Stimulated activated CD4-positive, alpha-beta T cell treated with anti-CD3 and anti-CD28 coated beads, TNF-alpha, amount 100 ng/mL, for 1 hour (primary cell): ENCODE data around the gene AHI1.

Experiments used
- DNase-seq, 3 donors: peaks; one replicate each; pipeline ENCODE4 v3.0.0-alpha.2; 2020; ENCODE audit warnings: low read depth in 3 of 3, low spot score in 1 of 3

The AHI1 gene

DNA sequence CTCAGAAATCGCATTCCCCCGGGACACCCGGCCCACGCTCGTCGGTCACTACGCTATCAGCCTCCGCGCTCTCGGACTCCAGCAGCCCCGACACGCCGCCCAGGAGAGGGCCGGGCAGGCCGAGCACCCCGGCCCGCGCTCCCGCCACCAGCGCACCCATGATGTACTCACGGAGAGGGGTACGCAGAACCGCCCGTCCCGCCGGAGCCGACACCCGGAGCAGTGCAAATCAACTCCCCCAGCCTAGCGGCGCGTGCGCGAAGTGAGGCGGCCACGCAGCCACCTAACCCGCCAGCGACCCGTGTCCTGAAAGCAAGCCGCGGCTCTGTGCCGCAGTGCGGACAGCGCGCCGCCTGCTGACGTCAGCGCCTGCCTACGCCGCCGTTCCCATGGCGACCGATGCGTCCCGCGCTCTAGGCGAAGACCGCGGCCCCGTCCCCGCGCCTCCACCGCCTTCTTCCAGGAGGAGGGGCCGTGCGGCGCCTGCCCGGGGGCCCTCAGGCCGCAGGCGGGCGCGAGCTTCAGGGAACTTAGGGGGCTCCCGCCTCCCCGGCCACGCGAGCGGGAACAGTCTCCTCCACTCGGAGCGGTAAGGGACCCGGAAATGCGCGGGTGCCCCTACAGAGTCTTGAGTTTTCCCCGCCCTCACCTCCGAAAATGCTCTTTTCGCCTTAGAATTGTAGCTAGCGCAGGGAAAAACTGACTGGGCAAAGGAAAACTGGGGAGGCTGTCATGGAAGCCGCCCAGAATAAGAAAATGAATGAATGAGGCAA, at the start of gene AHI1:
Gene AHI1 (minus strand): TSS at position 329 of the 773 bp plus-strand sequence. CDS start 5,503 bp downstream, outside the sequence.
- peak; percentile 64 to 85 (median 76) for DNase-seq

DNA sequence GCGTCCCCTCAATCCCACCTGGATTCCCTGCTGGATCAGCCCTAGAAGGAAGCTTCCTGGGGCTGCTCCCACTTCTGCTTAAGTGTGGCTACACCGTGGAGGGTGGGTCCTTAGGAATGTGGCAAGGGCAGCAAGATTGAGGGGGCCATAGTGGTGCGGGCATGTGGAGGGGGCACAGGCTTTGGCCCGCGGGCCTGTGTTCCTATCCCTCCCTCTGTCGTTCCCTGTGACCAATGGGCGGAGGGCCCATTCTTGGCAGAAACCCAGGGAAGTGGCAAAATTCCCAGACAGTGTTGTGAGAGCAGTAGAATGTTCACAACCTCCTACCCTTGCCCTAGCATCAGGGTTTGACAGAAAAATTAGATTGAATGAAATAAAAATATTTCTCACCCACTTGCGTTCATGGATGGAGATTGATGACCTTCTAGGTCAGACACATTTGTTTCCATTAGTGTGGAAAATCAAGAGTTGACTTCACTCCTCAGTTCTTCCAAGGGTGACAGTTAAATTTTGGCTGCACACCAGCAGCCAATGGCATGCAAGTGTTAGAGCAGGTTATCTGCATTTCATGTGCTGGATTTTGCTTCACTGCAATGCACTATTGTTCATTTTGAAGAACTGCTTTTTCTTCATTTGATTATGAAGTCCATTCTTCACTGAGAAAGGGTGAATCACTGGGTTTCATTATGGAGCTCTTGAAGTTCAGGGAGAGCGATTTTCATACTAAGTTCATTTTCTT, 49.3 kb upstream of the AHI1 start:
- DNase-seq: no peak

DNA sequence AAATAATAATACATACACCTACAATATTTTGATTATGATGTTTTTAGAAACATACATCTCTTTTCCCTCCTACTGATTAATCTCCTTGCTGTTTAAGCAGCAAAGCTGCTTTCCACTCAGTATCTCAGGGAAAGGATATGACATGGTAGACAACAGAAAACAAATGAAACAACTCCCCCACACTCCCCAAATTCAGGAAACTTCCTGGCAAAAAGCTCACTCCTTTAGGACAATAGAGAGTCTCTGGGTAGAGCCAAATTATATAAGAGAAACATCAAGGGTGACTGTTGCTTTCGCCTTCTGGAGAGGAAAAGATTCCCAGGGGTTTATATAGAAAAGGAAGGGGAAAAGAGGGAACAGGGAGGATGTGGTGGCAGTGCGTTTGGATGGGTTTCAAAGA, 48.7 kb upstream of the AHI1 start:
- no peak for DNase-seq

DNA sequence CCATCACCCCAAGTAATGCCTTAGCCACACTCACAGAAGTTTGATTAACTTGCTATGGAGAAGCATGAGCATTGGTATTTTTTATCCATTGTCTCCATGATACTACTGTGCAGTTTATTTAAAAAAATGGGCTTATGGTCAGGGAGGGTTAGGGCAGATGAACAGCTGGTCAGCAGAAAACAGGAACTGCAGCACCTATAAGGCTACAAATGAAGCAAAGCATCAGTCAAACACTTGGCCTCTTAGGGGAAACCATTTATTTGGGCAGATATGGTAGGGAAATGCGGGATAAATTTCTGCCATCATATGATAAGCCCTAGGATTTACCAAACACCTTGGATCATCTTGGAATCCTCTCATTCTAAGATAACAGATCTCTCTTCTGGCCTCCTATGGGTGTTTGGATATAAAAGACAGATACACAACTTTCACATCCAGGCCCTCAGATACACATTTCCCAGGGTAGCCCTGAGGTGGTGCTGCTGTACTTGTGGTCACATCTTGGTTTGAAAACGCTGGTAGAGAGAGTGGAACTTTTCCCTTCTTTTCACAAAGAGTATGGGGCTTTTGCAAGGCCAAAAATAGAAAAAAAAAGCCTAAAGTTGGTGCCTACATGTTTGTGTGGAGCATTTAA, 42.8 kb upstream of the AHI1 start:
- DNase-seq: no peak

DNA sequence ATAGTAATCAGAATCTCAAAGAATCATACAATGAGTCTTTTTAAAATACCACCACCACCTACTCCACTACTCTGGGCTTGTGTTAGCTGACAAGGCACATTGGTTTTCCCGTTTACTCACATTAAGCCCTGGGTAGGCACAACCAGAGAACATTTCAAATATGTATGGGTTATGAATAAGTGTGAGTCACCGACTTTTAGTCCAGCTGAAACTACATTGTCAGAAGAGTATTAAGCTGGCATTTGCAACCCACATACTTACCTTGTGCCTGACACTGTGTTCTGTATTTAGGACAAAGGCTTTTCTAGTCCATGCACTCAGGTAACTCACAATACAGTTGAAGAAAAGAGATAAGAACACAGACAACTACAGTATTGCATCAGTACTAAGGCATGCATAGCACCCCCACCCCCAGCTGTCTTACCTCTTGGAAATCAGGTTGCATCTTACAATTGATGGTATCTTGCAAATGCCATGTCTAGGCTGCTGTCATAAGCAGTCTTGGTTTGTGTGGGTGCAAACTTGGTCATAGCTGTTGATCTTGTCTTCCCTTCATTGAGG, 40.3 kb upstream of the AHI1 start:
- DNase-seq: no peak

DNA sequence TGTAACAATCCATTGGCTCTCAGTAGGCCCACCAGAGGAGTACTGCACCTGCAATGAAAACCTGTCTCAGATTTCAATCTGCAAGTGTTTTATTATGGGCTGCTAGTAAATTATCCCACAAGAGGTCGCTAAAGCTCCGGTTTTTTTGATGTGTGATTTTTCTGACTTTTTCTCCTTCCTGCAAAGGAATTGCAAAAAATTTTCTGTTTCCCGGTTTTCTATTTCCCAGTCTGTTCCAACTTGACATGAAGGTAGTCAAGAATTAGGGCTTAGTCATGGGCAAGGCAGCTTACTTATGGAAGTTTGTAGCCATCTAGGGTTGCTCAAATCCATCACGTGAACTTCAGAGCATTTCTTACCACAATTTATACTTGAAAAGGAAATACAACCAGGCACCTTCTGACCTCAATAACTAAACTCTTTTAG, 38.5 kb upstream of the AHI1 start:
- DNase-seq: no peak

DNA sequence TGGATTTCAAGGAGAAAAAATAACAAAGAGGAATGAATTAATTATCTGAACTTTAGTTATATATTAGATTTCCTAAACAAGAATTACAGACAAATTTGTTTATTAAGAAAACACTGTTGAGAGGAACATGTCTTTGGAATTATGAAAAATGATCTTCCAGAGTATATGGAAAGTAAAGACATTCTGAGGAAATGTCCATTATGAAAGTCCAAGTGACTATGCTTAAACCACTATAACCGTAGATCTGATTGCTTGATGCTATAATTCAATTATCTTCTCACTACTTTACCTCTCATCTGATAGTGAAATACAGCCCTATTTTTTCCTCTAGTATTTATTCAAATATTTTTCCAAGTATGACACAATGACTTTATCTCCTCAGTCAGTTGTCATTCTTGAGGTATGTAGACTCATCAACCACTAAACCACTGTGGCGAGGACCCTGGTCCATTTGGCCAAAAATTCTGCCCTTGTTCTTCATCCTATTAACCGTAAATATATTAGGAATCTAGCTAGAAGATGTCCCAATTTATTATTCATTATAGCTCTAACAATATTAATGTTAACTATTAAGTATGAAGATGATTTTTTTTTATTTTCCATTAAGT, 37.3 kb upstream of the AHI1 start:
- no peak for DNase-seq

DNA sequence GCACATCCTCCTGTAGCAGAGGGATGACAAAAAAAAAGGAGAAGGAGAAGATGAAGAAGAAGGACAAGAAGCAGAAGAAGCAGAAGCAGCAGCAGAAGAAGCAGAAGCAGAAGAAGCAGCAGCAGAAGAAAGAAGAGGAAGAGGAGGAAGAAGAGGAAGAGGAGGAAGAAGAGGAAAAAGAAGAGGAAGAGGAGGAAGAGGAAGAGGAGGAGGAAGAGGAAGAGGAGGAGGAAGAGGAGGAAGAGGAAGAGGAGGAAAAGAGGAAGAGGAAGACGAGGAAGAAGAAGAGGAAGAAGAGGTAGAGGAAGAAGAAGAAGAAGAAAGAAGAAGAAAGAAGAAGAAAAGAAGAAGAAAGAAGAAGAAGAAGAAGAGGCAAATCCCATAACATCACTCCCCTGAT, 35.0 kb upstream of the AHI1 start:
- DNase-seq: no peak

DNA sequence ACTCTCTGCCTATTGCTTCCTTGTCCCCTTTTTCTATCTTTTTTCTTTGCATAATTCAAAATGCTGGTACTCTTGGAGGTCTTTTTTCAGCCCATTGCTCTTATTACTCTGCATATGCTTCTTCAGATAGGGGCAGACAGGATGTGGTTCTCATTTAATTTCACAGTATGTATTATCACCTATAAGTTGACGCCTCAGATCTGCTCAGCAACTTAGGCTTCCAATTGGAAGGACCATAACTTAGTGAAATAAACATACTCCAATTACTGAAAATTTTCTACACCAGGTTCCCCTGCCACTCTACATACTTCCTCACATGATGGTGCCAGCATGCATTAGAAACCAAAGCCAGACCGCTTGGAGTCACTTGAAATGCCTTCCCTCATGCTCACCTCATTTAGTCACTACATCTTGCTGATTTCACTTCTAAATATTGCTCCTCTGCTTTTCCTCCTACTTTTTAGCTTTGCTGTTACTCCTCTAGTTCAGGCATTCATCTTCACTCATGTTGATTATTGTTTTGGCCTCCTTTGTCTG, 34.5 kb upstream of the AHI1 start:
- no peak for DNase-seq

DNA sequence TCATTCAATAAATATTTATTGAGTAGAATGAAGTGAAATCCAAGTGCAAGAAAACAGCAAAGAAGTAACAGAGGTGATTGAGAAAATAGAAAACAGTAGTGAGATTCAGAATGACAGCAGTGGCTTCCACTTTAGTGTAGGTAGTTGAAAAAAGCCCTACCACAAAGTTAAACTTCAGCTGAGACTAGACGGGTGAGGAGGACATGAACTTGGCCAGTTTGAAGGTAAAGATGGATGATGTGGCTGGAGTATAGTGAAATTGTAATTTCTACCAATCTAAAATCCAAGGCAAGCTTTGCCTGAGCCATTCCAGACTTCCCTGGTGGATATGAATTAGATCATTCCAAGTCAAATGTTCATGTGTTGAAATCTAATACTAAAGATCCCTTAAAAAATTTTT, 32.6 kb upstream of the AHI1 start:
- no peak for DNase-seq

DNA sequence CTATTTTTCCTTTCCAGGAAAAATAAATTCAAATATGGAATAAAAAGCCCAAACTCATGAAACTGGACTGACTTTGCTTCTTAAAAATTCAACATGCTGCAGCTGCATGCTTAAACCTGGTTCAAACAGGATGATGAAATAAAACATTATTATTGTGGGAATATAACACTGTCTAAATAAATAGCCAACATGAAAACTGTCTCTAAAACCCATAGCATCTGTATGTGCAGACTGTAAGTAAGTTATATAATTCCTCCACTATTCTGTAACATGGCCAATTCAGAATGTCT, 30.4 kb upstream of the AHI1 start:
- no peak for DNase-seq

DNA sequence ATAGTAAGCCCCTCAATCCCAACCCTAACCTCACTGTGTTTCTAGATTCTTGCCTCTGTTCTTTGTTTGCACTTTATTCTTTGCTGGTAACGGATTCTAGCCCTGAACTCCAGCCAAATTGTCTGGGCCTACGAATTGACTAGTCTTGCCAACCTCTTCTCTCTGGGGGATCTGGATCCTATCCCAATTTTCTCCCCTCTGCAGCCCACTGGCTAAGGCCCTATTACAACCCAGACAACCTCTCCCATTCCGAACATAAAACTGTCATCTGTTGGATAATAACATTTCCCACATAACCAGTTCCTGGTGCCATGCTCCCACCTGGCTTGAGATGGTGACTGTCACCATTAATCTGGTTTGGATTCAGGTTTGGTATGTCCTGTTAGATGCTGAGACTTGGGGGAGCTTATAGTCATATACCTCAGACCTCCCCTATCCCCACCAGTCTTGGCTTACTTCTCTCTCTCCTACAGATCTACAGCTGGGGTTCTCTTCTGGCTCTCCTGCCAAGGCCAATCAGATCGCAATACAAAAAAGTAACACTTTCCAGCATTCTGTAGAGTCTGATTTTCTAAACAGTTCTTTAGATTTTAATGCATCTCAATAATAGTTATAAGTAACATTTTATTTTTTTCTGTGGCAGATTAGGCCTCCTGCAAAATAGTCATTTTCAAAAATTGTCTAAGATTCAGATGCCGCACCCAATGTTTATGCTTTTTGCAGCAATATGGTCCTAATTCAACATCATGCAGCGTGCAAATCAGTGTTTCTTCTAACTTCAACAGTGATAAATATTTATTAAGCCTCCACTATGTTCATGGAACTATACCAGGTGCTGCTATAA, 29.8 kb upstream of the AHI1 start:
- no peak for DNase-seq

DNA sequence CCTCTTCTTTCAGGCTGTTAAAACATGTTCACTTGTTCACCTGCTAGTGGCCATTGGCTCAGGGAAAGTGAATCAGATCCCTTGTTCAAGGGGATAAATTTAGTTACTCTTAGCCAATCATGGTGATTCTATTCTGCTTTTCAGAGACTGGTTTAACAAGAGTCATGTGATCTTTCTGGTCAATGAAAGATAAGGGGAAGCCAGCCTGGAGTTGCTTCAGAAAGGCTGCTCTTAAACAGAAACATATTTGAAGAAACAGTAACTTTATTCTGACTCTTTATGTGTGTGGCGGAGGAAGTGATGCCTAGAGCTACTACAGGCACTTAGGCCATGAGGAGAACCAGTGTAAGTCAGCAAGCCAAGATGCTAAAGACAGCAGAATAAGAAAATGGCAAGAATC, 28.1 kb upstream of the AHI1 start:
- DNase-seq: no peak

DNA sequence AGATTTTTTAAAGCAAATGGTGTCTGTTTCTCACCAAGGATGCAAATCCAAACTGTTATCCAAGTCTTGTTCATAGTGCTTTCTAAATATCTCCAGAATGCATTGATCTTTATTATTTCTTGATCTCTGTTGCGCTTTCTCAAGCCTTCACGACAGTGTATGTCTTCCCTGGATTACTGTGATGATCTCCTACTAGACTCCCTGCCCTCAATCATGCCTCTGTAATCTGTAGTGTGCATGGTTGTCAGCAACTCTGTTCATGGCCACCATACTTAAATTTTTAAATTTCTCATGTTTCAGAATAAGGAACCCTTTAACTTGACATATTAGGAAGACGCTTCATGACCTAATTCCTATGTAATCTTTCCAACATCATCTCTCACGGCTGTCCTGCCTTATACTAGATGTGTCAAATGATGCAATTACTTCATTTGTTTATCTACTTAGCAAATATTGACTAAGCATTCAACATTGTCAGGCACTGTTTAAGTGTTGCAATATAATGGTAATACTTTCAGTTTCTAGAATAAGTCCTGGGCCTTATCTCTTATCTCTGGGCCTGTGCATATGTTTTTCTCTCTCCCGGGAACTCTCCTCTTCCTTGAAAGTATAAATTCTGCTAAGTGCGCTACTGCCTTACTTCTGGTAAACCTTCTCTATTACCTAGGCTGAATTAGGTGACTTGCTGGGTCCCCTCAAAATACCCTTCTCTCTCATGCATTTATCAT, 25.6 kb upstream of the AHI1 start:
- no peak for DNase-seq

DNA sequence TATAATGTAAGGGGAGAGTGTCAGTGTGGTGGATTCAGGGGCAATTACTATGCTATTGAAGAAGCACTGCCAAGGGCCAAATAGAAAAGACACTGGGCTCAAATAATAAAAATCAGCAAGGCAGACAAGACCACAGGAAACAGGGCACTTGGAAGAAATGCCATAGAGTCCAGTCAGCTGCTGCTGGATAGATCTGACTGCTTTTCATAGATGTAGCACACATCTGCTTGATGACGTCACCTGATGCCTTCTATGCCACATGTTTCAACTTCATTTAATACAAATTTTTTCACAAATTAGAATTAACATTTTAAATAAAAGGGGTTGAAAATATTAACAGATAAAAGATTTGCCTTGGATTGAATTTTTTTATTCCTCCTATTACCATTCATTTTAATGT, 23.9 kb upstream of the AHI1 start:
- no peak for DNase-seq

DNA sequence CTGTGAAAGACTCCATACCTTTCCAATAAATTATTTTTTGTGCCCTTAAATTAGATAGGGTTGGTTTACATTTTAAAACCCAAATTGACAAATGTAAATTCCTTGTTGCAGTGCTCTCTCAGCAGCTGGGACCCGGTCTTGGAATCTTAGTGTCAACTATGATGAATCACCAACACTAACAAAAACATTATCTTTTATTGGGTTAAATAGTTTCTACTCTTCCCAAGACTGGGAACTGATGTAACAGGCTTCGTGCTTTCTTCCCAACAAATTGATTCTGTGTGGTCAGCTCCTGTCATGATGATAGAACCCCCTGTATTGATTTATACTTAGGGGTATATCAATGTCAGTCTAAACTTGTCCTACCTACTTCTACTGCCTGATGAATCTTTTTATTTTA, 23.2 kb upstream of the AHI1 start:
- DNase-seq: no peak

DNA sequence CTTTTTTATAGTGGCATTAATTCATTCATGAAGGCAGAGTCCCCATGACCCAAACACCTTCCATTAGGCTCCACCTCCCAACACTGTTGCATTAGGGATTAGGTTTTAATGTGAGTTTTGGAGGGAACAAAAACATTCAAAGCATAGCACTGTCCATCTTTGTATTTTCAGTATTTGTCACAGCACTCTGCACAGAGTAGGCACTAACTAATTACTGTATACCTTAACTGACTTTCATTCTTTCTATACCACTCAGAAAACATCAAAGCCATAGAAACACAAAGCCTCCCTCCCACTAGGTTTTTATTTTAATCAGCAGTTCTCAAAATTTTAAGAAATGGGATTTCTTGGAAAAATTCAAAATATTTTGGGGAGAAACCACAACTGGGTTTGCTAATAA, 21.8 kb upstream of the AHI1 start:
- no peak for DNase-seq

DNA sequence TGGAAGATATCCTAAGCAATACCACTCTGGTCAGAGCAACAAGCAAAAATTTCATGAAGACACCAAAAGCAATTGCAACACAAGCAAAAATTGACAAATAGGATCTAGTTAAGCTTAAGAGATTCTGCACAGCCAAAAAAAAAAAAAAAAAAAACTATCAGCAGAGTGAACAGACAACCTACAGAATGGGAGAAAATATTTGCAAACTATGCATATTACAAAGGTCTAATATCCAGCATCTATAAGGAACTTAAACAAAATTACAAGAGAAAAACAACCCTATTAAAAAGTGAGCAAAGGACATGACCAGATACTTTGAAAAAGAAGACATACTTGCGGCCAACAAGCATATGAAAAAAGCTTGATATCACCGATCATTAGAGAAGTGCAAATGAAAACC, 20.0 kb upstream of the AHI1 start:
- DNase-seq: no peak

DNA sequence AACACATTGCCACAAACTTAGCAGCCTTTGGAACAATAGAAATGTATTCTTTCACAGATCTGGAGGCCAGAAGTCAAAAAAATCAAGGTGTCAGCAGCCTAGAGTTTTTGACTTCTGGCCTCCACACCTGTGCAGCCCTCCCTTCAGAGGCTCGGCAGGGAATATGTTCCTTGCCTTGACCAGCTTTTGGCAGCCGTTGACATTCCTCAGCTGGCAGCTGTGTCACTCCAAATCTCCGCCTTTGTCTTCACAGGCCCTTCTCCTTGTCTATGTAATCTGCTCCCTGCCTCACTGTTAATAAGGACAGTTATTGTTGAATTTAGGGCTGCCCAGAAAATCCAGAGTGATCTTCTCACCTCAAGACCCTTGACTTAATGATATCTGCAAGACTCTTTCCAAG, 17.2 kb upstream of the AHI1 start:
- no peak for DNase-seq
